Measurements from ENCODE around the gene LHFPL6.

GRCh38 chr13:39496506-39496905, 106.5 kb downstream of the LHFPL6 start:
- TF ChIP-seq CTCF (IDR thresholded peaks at IDR 0.05; ENCODE audit: low read length) (no peak), EZH2 (IDR thresholded peaks at IDR 0.05; ENCODE audit: borderline replicate concordance, low read length) (no peak)

Measured in OCI-LY1 (cell line).